Neural cell (in vitro differentiated cells): ENCODE results near the gene MAOB. TPM values are rescaled to one million over a fixed set of nuclear protein-coding genes. Genes with fewer than 3 reads are reported as not detected.

Source experiments
- H2AFZ ChIP-seq: fragments of 200-600, 300-800 bp; sonication (generic), shearing (Covaris generic); 2 replicates; pipeline ENCODE4 v1.6.0; 2014; ENCODE audit warnings: low read depth, mild to moderate bottlenecking, antibody characterized with exemption, low read length, moderate library complexity
- H3F3A ChIP-seq: fragments of 200-600 bp; shearing (Covaris generic); 2 replicates; pipeline ENCODE4 v1.6.1; 2016; ENCODE audit warnings: mild to moderate bottlenecking, moderate library complexity, mixed read lengths, antibody characterized with exemption, low read length; ENCODE audit not compliant: insufficient read depth, poor library complexity, severe bottlenecking
- H3K27ac ChIP-seq: fragments of 200-600, 300-800 bp; sonication (generic), shearing (Covaris generic); 2 replicates; pipeline ENCODE4 v1.5.1; 2014; ENCODE audit warnings: mild to moderate bottlenecking, low read length, moderate library complexity
- H3K27me3 ChIP-seq: fragments of 300-800, 200-600 bp; sonication (generic), shearing (Covaris generic); 2 replicates; pipeline ENCODE4 v1.6.0; 2014; ENCODE audit warnings: mild to moderate bottlenecking, low read depth, low read length, moderate library complexity; ENCODE audit not compliant: insufficient read depth
- H3K36me3 ChIP-seq: fragments of 300-800, 200-600 bp; sonication (generic), shearing (Covaris generic); 2 replicates; pipeline ENCODE4 v1.5.1; 2014; ENCODE audit warnings: mild to moderate bottlenecking, antibody characterized with exemption, low read length, moderate library complexity; ENCODE audit not compliant: insufficient read depth
- H3K4me2 ChIP-seq: fragments of 300-800, 200-600 bp; sonication (generic), shearing (Covaris generic); 2 replicates; pipeline ENCODE4 v1.6.0; 2014; ENCODE audit warnings: mild to moderate bottlenecking, low read length
- H3K4me3 ChIP-seq: fragments of 300-800, 200-600 bp; sonication (generic), shearing (Covaris generic); 2 replicates; pipeline ENCODE4 v1.5.1; 2014; ENCODE audit warnings: mild to moderate bottlenecking, low read length, moderate library complexity
- H3K79me2 ChIP-seq: fragments of 200-600 bp; shearing (Covaris generic); replicated peaks from 2 replicates; pipeline ENCODE4 v1.6.0; 2014; ENCODE audit warnings: mild to moderate bottlenecking, low read length, moderate library complexity; ENCODE audit not compliant: insufficient read depth
- H3K9ac ChIP-seq: fragments of 300-800, 200-600 bp; sonication (generic), shearing (Covaris generic); 2 replicates; pipeline ENCODE4 v1.6.1; 2016; ENCODE audit warnings: mild to moderate bottlenecking, low read length, mixed read lengths
- H3K9me2 ChIP-seq: fragments of 200-600 bp; shearing (Covaris generic); 2 replicates; pipeline ENCODE4 v1.6.1; 2016; ENCODE audit warnings: mild to moderate bottlenecking, low read length, mixed read lengths; ENCODE audit not compliant: insufficient read depth
- H3K9me3 ChIP-seq: fragments of 200-600, 300-800 bp; sonication (generic), shearing (Covaris generic); 2 replicates; pipeline ENCODE4 v1.6.1; 2016; ENCODE audit warnings: mild to moderate bottlenecking, mixed run types, low read length, moderate library complexity, mixed read lengths
- H4K20me1 ChIP-seq: fragments of 200-600 bp; shearing (Covaris generic); 2 replicates; pipeline ENCODE4 v1.6.1; 2016; ENCODE audit warnings: mild to moderate bottlenecking, mixed run types; ENCODE audit not compliant: insufficient read depth
- EP300 ChIP-seq: fragments of 450-650 bp; conservative IDR thresholded peaks from 2 replicates; pipeline ENCODE4 v1.6.1; 2014; ENCODE audit warnings: antibody characterized with exemption, mild to moderate bottlenecking, moderate library complexity; ENCODE audit not compliant: poor library complexity, severe bottlenecking
- EZH2 ChIP-seq: fragments of 200-600, 300-800 bp; shearing (Covaris generic), sonication (generic); IDR thresholded peaks from 2 replicates; pipeline ENCODE4 v1.6.1; 2014; ENCODE audit warnings: antibody characterized with exemption, low read length, borderline replicate concordance, mild to moderate bottlenecking; ENCODE audit not compliant: insufficient read depth, poor library complexity, severe bottlenecking
- MXI1 ChIP-seq: fragments of 450-650 bp; conservative IDR thresholded peaks from 2 replicates; pipeline ENCODE4 v1.6.1; 2014; ENCODE audit warnings: antibody characterized with exemption, mild to moderate bottlenecking; ENCODE audit not compliant: poor library complexity, severe bottlenecking
- POLR2AphosphoS5 ChIP-seq: IDR thresholded peaks from 2 replicates; pipeline ENCODE4 v1.6.1; 2012
- RAD21 ChIP-seq: fragments of 450-650 bp; conservative IDR thresholded peaks from 2 replicates; pipeline ENCODE4 v1.6.1; 2014; ENCODE audit warnings: antibody characterized with exemption, mild to moderate bottlenecking, moderate library complexity
- TAF1 ChIP-seq: IDR thresholded peaks from 2 replicates; pipeline ENCODE4 v1.6.1; 2012; ENCODE audit warnings: low read depth
- polyA plus RNA-seq: library from polyadenylated mRNA; depleted of rRNA; stranded (reverse); fragments of >200 nt; gene quantifications from 2 replicates; pipeline ENCODE4 v1.2.3, GENCODE V29; 2014
- TF ChIP-seq, protein P1 (sequence below): IDR thresholded peaks from 2 replicates; pipeline ENCODE4 v1.6.1; 2012; ENCODE audit warnings: borderline replicate concordance
- TF ChIP-seq, protein P2 (sequence below): fragments of 450-650 bp; IDR thresholded peaks from 2 replicates; pipeline ENCODE4 v1.5.1; 2014; ENCODE audit warnings: antibody characterized with exemption, mild to moderate bottlenecking, moderate library complexity; ENCODE audit not compliant: poor library complexity, severe bottlenecking

MAOB gene
- polyA plus RNA-seq, 1 donor from 2014 or later: not detected

DNA sequence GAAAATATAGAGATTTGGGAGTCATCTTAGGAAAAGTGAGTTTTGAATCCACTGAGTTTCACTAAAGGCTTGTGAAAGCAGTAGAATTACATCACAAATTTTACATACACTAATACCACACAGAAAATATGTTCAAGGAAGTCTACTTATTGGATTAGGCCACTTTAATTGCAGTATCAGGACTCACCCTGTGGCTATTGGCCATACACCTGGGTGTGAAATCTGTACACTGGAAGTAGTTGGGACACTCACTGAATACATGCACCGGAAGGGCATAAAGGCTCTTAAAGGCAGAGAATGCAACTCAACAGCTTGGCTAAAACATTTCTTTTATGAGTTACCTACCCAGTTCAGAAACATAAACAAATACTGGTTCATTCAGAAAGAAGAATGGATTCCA, 19.8 kb downstream of the MAOB start (continued):
- TF ChIP-seq, protein P1, sequence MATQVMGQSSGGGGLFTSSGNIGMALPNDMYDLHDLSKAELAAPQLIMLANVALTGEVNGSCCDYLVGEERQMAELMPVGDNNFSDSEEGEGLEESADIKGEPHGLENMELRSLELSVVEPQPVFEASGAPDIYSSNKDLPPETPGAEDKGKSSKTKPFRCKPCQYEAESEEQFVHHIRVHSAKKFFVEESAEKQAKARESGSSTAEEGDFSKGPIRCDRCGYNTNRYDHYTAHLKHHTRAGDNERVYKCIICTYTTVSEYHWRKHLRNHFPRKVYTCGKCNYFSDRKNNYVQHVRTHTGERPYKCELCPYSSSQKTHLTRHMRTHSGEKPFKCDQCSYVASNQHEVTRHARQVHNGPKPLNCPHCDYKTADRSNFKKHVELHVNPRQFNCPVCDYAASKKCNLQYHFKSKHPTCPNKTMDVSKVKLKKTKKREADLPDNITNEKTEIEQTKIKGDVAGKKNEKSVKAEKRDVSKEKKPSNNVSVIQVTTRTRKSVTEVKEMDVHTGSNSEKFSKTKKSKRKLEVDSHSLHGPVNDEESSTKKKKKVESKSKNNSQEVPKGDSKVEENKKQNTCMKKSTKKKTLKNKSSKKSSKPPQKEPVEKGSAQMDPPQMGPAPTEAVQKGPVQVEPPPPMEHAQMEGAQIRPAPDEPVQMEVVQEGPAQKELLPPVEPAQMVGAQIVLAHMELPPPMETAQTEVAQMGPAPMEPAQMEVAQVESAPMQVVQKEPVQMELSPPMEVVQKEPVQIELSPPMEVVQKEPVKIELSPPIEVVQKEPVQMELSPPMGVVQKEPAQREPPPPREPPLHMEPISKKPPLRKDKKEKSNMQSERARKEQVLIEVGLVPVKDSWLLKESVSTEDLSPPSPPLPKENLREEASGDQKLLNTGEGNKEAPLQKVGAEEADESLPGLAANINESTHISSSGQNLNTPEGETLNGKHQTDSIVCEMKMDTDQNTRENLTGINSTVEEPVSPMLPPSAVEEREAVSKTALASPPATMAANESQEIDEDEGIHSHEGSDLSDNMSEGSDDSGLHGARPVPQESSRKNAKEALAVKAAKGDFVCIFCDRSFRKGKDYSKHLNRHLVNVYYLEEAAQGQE: no peak
- no peak for TF ChIP-seq RAD21
- TF ChIP-seq TAF1: no peak

DNA sequence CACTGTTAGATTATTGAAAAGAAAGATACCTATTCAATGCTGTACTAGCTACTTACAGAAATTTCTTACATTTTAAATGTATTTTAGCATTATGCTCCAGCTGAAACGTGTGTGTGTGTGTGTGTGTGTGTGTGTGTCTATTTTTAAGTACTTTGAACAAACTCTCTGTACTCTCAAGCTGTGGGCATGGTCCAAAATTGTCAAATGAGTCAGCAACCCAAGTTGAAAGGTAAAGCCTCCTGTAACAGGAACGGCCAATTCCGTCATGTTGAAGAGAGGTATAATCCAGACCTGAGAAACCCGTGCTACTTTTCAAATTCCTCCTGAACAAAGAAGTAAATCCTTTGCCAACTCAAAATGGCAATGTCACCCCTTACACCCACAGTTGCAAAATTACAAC, 20.5 kb downstream of the MAOB start:
- H3K9ac ChIP-seq: no peak overlapping the region
- no peaks in the 10 kb centered on the region for H3F3A ChIP-seq
- TF ChIP-seq EZH2 (no peak), POLR2AphosphoS5 (no peak), TAF1 (no peak), MXI1 (no peak), EP300 (no peak)
- TF ChIP-seq, protein P2, sequence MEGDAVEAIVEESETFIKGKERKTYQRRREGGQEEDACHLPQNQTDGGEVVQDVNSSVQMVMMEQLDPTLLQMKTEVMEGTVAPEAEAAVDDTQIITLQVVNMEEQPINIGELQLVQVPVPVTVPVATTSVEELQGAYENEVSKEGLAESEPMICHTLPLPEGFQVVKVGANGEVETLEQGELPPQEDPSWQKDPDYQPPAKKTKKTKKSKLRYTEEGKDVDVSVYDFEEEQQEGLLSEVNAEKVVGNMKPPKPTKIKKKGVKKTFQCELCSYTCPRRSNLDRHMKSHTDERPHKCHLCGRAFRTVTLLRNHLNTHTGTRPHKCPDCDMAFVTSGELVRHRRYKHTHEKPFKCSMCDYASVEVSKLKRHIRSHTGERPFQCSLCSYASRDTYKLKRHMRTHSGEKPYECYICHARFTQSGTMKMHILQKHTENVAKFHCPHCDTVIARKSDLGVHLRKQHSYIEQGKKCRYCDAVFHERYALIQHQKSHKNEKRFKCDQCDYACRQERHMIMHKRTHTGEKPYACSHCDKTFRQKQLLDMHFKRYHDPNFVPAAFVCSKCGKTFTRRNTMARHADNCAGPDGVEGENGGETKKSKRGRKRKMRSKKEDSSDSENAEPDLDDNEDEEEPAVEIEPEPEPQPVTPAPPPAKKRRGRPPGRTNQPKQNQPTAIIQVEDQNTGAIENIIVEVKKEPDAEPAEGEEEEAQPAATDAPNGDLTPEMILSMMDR: no peak
- TF ChIP-seq, protein P1: no peak
- no peak overlapping the region for H2AFZ ChIP-seq
- no peak overlapping the region for H3K4me3 ChIP-seq
- H3K27me3 ChIP-seq: no peaks in the 10 kb centered on the region
- no peaks in the 10 kb centered on the region for H4K20me1 ChIP-seq
- no peaks in the 10 kb centered on the region for H3K9me3 ChIP-seq
- no peaks in the 10 kb centered on the region for H3K79me2 ChIP-seq
- no peak overlapping the region for H3K27ac ChIP-seq
- no peaks in the 10 kb centered on the region for H3K9me2 ChIP-seq
- H3K36me3 ChIP-seq: no peaks in the 10 kb centered on the region
- no peak overlapping the region for H3K4me2 ChIP-seq
